ENCODE measurements around the gene TMEM147. TPM values are rescaled to one million over a fixed set of nuclear protein-coding genes. Genes with fewer than 3 reads are reported as not detected.

TMEM147 gene, protein sequence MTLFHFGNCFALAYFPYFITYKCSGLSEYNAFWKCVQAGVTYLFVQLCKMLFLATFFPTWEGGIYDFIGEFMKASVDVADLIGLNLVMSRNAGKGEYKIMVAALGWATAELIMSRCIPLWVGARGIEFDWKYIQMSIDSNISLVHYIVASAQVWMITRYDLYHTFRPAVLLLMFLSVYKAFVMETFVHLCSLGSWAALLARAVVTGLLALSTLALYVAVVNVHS
- 10 to 100 TPM; 46.0 to 46.8 TPM for total RNA-seq

DNA sequence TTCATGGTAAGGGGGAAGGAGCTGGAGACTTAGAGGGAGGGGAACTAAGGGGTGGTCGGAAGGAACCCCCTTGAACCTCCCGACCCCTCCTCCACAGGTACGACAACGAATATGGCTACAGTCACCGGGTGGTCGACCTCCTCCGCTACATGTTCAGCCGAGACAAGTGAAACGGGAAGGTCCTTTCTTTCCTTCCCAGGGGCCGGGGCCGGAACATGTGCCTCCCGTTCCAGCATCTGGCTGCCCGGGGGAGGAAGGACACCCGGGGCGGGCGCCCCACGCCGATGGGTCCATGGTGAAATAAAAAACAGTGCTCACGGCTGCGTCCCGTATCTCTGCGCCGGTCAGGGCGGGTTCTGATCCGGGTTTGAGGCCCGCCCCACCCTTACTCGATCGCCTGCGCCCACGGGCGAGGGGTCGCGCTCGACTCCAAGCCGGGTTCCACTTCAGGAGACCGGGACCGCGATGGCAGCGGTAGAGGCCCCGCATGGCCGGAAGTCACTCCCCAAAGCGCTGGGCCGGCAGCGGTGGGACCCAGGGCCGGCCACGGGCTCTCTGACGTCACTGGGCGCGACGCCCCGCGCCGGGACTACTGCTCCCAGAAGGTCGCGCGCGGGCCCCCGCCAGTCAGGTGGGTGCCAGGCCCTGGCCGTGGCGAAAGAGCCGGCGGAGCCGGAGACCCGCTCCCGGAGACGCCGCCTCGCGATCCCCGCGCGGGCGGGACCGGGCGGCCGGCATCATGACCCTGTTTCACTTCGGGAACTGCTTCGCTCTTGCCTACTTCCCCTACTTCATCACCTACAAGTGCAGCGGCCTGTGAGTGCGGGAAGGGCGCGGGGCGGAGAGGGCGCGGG lies at the start of gene TMEM147:
TMEM147 (plus strand) TSS at position 626 of the 854 bp plus-strand sequence; CDS start at position 740, 114 bp downstream.

GRCh38 chr19:35513628-35514281 lies 31.7 kb upstream of the TMEM147 start, which contains the start of gene DMKN:
TSS of gene DMKN (minus strand) at chr19:35513649. CDS start at chr19:35513475, 174 bp downstream.

GRCh38 chr19:35528218-35529038 lies 17.0 kb upstream of the TMEM147 start, which contains the start of gene SBSN:
TSS of gene SBSN (minus strand) at chr19:35528311. CDS start at chr19:35528281, 30 bp downstream.

DNA sequence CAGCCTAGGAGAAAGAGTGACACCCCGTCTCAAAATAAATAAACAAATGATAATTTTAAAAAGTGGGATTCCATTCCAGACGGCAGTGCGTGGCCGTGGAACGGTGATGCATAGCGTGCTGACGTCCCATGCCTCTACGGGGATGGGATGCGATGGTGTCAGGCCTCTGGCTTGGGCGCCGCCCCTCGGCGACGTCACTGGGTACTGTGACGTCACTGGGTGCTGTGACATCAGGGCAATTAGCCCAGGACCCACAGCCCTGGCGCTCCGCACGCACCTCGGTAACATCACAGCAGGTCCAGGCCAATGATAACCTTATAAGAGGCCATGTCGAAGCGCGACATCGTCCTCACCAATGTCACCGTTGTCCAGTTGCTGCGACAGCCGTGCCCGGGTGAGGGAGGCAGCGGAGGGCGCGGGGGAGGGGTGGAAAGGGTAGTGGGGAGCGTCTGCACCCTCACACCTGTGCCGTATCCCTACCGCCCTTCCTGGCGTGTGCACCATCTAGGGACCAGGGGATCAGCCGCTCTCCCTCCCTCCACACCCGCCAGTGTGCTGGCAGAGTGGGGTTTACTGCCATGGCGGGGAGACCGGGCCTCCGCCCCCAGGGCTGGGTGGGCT lies 12.1 kb upstream of the TMEM147 start, which contains the start of gene GAPDHS:
GAPDHS (plus strand) TSS at position 256 of the 621 bp plus-strand sequence; CDS start at position 328, 72 bp downstream.

GRCh38 chr19:35563207-35563829 lies 17.9 kb downstream of the TMEM147 start, which contains the start of gene ATP4A:
TSS of gene ATP4A (minus strand) at chr19:35563658. CDS start at chr19:35563629, 29 bp downstream.

GRCh38 chr19:35585848-35586247 lies 40.4 kb downstream of the TMEM147 start, which contains the start of gene PMIS2:
TSS of gene PMIS2 (plus strand) at chr19:35586173. CDS start at chr19:35586260, 87 bp downstream.

Other genes with a start within 250 kb of the TMEM147 start
- gene CD22, start 216.4 kb upstream of the TMEM147 start, total RNA-seq: under 1 TPM; 0.24 to 0.50 TPM
- not detected for gene FFAR1, start 197.7 kb upstream of the TMEM147 start, total RNA-seq
- gene FFAR3, start 187.2 kb upstream of the TMEM147 start, total RNA-seq: not detected
- gene GPR42, start 174.6 kb upstream of the TMEM147 start, total RNA-seq: not detected
- not detected for gene FFAR2, start 97.4 kb upstream of the TMEM147 start, total RNA-seq
- not detected for gene KRTDAP, start 55.2 kb upstream of the TMEM147 start, total RNA-seq
- not detected for gene DMKN, start 32.0 kb upstream of the TMEM147 start, total RNA-seq
- not detected for gene SBSN, start 17.3 kb upstream of the TMEM147 start, total RNA-seq
- not detected for gene GAPDHS, start 12.2 kb upstream of the TMEM147 start, total RNA-seq
- gene ATP4A, start 18.0 kb downstream of the TMEM147 start, total RNA-seq: not detected
- not detected for gene PMIS2, start 40.5 kb downstream of the TMEM147 start, total RNA-seq
- gene HAUS5, start 67.1 kb downstream of the TMEM147 start, total RNA-seq: 10 to 100 TPM; 41.8 to 48.0 TPM
- gene RBM42, start 83.4 kb downstream of the TMEM147 start, total RNA-seq: 10 to 100 TPM; 86.6 to 89.2 TPM
- gene ETV2, start 96.1 kb downstream of the TMEM147 start, total RNA-seq: 1 to 10 TPM; 1.0 to 1.2 TPM
- gene COX6B1, start 102.7 kb downstream of the TMEM147 start, total RNA-seq: 100 to 1,000 TPM; 440 to 457 TPM
- gene UPK1A, start 120.9 kb downstream of the TMEM147 start, total RNA-seq: 1 to 10 TPM; 1.4 to 1.6 TPM
- gene ZBTB32, start 158.9 kb downstream of the TMEM147 start, total RNA-seq: 10 to 100 TPM; 15.2 to 16.2 TPM
- gene KMT2B, start 172.4 kb downstream of the TMEM147 start, total RNA-seq: 10 to 100 TPM; 57.3 to 59.9 TPM
- gene IGFLR1, start 196.8 kb downstream of the TMEM147 start, total RNA-seq: 10 to 100 TPM; 60.3 to 60.9 TPM
- gene U2AF1L4, start 199.8 kb downstream of the TMEM147 start, total RNA-seq: 10 to 100 TPM; 40.0 to 42.6 TPM
- gene PSENEN, start 200.0 kb downstream of the TMEM147 start, total RNA-seq: 10 to 100 TPM; 43.7 to 44.7 TPM
- gene LIN37, start 202.9 kb downstream of the TMEM147 start, total RNA-seq: 10 to 100 TPM; 10.6 to 13.0 TPM
- not detected for gene HSPB6, start 211.4 kb downstream of the TMEM147 start, total RNA-seq
- 10 to 100 TPM; 50.4 to 51.2 TPM for gene PROSER3, start 212.6 kb downstream of the TMEM147 start, total RNA-seq
- 10 to 100 TPM; 57.0 to 75.7 TPM for gene ARHGAP33, start 229.9 kb downstream of the TMEM147 start, total RNA-seq